T follicular helper cell (primary cell): ENCODE data around the gene RAP2B.
A peak's percentile ranks its signal among the peaks of the same experiment; 100 is the strongest.

Experiments
- DNase-seq: peaks from one replicate; pipeline ENCODE4 v3.0.0-alpha.2; 2020; ENCODE audit warnings: low read depth

RAP2B gene

DNA sequence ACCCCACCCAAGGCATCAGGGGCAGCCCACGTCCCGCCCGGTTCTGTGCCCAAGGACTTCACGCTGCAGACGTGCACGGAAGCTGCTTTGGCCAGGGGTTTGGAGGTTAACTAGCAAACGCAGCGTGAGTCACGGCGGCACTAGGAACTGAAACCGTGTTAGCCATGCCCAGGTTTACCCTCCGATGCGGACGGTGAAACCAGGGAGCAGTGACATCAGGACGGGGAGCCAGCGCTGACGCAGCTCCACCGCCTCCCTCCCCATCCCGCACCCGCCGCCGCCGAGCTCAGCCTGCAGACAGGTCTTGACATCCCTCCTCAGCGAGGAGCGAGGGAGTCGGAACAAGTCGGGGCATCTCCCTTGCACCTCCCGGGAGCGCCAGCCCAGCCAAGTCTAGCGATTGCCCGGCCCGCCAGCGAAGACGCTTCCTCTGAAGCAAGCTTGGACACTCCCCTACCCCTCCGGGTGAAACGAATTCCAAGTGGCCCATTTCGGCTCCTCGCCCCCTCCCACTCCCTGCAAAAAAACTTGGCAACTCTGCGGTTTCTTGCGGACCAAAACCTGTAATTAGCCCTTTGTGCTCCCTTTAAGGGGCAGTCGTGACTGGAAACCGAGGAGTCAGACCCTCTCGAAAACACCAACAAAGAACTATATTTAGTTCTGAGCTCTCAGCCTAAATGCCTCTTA, 1.4 kb upstream of the RAP2B start:
- DNase-seq, result peak; percentile 65

DNA sequence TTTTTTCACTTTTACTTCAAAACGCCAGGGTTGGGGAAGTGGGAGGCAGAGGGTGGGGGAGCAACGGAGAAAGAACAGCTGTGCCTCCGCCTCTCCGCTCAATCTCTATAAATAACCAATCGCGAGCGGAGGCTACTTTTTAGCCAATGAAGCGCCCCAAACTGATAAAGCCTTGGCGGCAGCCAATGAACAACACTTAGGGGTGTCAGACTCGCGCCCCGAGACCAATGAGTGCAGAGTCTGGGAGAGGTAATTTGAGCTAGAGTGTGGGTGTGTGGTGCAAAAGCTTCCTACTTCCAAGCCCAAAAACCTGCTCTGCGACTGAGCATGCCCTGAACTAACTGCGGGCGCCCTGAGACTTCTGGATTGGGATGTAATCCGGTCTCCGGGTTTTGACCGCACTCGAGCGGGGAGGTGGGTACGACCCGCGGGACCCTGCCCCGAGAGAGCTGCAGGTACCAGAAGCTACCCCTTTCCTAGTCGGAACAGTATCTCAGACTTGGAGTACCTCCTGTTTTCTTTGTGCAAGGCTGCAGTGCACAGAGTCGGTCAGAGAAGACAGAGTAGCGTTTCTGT, 800 bp upstream of the RAP2B start:
- peak; percentile 89 for DNase-seq

DNA sequence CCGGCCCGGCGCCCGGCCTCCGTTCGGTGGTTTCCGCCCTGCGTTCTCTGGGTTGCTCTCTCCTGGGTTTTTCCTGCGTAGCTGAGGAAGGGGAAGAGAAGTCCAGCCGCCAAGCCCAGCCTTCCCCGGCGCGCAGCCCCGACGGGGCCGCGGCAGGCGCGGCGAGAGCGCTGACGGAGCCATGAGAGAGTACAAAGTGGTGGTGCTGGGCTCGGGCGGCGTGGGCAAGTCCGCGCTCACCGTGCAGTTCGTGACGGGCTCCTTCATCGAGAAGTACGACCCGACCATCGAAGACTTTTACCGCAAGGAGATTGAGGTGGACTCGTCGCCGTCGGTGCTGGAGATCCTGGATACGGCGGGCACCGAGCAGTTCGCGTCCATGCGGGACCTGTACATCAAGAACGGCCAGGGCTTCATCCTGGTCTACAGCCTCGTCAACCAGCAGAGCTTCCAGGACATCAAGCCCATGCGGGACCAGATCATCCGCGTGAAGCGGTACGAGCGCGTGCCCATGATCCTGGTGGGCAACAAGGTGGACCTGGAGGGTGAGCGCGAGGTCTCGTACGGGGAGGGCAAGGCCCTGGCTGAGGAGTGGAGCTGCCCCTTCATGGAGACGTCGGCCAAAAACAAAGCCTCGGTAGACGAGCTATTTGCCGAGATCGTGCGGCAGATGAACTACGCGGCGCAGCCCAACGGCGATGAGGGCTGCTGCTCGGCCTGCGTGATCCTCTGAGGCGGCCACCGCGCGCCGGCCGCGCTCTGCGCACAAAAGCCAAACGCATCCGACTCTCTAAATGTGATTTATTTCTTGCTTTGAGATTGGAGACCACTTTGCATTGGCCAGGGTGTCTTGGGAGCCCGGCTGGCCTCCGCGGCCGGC, 727 bp downstream of the RAP2B start:
- peak; percentile 17 for DNase-seq

DNA sequence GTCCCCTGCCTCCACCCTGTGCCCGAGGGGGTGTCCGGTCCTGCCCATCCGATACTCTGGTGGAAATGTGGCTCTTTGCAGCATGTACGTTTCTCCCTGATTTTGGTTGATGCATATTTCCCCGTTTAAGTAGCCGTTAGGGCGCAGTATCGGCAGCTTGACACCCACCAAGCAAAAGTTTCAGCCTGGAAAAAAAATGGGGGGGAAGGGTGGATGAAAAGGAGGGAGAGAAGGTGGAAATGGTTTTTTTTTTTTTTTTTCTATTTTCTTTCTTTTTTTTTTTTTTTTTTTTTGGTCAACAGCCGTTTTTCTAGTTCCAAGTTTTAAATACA, 1.3 kb downstream of the RAP2B start:
- DNase-seq, result no peak

DNA sequence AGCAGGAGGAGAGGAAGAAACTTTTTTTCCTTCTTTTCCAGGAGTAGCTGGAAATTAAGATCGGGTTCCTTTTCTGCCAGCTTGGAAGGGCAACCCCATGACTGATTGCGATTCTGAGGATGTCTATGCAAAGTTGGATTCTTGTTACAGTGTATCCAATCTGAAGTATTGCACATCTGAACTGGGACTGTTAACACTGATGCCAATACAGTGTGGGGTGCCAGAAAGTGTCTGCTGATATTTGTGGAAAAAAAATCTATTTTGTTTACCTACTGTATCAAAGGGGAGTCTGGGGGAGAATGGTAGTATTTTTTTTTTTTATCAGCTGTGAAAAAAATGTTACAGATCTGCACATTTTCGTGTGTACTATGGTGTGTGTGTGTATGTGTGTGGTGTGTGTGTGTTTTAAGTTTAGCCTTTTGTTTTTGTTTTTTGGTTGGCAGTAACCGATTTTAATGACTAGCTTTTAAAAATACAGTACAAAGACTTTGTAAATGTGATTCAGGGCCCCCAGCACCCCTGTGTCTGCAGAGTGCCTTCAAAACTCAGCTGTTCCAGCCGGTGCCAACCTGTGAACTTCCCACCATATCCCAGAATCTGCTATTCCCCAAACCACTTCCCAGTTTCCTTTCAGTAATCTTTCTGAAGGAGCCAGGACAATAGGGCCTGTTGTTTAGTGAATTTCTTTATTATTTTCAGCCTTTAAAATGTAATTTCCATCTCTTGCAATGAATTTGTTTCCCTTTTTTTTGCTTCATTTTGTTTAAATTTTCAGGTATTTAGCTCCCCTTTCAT, 1.9 kb downstream of the RAP2B start:
- DNase-seq, result no peak

DNA sequence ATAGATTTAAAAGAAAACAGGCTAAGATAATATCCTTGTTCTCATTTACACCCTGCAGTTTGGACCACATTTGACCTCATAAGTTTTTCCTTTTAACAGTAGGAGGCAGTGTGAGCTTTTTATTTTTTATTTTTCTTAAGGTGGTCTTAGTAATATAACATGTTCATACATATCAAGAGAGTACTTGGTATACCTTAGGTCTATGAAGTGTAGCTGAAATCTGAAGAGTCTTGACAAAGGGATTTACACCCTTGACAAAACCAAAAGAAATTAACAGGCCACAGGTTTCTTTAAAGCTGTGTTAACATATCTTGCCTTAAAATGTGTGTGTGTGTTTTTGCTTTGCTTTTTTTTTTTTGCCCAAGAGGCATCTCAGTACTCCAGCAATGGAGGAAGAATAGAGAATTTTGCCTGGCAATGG, 3.2 kb downstream of the RAP2B start:
- no peak for DNase-seq

DNA sequence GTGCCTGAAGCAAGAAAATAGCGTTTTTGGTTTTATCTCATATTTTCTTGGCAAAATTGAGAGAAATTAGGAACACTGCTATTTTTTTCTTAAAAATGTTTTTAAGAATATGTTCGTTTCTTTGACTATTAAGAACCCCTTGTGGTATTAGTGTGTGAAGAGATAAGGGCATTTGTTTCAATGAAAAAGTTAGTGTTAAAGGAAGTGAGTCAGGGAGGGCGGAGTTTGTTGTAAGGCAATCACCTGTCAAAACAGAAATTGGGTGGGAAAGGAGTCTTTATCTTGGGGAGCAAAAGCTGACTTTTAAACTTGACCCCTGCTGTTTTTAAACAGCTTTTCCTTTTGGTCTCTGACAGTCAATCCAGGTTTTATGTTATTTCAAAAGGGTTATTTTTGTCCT, 4.2 kb downstream of the RAP2B start:
- DNase-seq, result peak; percentile 12

DNA sequence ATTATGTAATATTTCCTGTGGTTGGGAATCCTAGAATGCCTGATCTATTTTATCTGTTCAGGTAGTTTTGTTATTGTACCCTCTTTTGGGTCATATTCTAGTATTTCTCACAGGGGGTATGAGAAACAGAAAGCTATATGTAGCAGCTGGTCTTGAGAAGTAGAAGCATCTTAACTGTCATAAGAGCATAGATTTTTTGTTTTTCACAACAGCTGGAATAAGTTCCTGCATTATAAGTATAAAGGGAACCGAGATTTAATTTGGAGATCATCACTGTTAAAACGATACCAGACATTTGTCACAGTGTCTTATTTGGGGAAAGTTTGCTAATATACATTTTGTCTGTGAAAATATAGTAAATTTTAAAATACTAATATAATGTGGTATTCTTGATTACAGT, 4.8 kb downstream of the RAP2B start:
- DNase-seq, result no peak

DNA sequence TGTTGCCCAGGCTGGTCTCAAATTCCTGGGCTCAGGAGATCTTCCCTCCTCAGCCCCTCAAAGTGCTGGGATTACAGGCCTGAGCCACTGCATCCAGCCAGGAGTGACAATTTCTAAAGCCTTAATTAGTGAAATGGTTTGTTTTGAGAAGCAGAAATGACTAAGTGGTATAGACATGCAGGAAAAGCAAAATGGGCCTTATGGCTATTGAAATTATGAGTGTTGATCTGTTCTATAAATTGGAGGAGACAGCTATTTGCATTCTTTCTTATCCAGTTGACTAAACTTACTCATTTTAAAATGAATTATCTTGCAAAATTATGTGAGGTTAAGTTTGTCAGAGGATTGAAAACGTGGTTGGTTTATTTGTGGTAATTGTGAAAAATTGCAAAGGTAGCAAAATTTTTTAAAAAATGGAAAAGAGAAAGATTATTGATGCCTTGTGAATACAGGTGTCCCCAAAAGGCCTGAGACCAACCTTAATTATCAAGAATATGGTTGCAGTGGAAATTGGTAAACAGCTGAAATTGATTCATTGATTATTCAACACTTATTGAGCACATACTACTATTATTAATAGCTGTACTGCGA, 7.9 kb downstream of the RAP2B start:
- no peak for DNase-seq

DNA sequence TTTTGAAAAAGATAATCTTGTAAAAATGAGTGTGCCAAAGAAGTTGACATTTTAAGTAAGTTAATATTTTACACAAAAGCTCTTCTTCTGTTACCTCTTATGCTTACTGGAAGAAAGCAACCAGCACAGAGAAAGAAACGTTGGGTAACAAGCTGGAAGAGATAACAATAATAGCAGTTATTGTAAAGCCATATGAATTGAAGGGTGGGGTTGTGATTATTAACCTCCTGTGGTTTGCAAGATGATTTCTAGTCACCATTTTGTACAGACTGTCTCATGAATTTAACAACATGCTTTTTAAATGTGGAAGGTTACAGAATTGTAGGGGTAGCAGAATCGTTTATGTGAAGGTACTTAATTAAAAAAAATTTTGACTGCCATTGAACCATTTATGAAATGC, 9.2 kb downstream of the RAP2B start:
- no peak for DNase-seq

DNA sequence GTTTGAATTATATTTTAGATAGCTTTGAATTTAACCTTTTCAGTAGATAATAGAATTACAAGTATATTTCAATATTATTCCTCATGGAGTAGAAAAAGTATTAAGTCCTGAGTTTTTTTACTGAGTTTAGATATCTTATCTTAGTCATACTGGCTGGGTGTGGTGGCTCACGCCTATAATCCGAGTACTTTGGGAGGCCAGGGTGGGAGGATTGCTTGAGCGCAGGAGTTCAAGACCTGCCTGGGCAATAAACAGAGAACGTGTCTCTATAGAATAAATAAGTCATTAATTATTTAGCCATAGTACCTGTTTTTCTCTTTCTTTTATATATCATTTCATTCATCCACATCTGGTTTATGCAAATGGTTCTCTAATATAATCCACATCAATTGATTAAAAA, 9.9 kb downstream of the RAP2B start:
- DNase-seq, result no peak

DNA sequence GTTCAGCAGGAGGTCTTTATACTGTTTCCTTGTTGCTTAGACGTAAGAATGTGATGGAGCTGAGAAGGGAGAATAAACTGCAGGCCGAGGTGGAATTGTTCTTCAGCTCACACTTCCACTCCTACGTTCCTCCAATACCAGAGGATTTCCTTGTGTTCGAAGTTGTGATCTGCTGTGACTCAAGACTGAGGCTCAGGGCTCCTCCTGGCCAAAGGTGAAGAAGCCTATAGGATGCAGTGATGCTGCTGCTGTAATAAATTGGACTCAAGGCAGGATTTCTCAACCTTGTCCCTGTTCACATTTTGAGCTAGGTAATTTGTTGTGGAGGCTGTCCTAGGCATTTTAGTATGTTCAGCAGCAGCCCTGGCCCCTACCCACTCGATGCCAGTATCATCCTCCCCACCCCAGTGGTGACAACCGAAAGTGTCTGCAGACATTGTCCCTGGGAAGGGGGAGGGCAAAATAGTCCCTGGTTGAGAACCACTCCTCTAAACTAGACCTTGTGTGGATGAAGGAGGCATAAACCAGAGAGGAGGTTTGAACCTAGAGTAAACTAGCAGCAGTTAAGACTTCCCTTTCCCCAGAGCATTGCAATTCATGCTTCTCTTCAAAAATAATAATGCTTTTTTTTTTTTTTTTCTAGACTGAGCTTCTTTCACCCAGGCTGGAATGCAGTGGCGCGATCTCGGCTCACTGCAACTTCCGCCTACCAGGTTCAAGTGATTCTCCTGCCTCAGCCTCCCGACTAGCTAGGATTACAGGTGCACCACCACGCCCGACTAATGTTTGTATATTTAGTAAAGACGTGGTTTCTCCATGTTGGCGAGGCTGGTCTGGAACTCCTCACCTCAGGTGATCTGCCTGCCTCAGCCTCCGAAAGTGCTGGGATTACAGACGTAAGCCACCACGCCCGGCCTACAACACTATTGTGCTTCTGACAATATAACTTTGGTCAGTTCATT, 11.1 kb downstream of the RAP2B start:
- DNase-seq, result no peak

DNA sequence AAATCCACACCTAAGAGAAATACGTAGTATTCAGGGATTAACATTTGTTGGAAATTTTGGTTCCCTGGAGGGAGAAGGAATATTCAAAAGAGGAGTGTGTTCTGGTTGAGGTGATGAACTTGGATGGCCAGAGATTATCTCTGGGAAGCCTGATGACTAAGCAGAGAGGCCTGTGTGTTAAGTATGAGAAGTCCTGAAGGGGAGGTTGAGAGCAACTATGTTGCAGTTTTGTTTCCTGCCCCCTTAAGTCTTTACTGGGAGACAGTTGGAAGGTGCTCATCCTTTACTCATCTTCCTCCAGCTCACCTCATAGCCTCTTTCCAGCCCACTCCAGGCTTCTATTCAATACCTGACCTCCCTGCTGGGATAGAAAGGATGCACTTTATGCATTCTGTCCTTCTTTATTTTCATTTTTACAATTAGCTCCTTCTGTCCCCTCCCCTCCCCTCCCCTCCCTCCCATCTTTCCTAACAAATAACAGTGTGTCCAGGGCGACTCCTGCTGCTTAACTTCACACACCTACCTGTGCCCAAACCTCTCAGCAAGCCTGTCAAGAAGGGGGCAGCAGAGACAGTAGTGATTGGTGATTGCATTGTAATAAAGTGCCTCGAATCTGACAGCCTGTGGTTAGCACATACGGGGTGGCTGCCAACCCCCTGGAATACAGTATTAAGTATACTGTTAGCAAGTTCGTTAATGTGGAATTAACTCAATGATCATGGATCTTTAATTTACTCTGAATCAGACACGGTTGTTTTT, 11.9 kb downstream of the RAP2B start:
- DNase-seq, result no peak

DNA sequence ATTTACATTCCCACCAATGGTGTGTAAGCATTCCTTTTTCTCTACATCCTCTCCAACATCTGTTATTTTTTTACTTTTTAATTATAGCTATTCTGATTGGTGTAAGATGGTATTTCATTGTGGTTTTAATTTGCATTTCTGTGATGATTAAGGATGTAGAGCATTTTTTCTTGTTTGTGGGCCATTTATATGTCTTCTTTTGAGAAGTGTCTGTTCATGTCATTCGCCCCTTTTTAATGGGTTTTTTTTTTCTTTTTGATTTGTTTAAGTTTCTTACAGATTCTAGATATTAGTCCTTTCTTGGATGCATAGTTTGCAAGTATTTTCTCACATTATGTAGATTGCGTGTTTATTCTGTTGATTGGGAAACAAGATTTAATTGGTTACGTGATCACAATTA, 14.2 kb downstream of the RAP2B start:
- DNase-seq, result no peak

DNA sequence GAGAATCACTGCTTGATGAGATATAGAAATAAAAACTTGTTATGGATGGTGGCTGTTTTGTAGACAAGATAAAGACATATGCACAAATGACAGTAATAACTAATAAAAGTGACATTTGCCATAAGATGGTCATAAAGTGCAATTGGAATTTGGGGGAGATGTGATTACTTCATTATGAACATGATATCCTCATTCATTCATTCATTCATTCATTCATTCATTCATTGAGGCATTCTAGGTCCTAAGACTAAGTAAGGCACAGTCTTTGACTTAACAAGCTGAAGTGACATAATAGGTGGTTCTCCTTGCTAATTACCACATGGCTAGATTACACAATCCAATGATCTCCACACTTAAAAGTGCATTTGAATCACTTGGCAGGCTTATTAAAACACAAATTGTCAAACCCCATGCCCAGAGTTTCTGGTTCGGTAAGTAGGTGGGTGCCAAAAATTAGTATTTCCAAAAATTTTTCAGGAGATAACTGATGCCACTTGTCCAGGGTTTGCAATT, 18.9 kb downstream of the RAP2B start:
- DNase-seq, result no peak

DNA sequence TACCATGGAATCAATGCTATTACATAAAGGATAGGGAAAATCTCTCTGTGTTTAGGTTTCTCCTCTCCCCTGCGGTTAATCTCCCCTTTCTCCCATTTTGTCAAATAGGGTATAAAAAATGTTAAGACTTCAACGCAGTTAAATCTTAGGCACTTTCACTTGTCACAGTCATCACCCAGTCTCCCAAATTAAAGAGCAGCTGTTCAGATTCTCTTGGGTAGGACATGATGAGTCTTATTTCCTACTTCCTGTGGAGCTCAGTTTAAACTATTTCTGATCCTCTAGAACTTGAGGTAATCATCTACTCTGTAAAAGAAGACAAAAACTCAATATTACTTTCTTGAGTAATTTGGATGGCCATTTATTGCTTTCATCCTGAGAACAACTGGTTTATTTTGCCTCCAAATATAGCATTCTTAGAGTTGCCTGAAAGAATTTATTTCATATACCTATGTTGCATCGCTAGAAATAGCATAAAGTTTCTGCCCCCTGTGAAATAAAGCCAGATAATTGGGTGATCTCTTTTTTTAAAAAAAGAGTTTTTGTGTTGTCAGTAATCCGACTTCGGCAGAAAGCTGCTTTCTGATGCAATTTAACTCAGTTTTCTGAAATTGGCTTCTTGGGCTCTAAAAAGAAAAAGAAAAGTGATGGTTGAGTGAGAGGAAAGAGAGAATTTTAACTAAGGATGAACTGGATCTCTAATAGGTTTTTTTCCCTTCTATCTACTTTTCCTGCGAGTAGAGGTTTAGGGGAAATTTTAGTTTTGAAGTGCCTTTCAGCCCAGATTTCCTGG, 20.7 kb downstream of the RAP2B start:
- DNase-seq, result no peak

DNA sequence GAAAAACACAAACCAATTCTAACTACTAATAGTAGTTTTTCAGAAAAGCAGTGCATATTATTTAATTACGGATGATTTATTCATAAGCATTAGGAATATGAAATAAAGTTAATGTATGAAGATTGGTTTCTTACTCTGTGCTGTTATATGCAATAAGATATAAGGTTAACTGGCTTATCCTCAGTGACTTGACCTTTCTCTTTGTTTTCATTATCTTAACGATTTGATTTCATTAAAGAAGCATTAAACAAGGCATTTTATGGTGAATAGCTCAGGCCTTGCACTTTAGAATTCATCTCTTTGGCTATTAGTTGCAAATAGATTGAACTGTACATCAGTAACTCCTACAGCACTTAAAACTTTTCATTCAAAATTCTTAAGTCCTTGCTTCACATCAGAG, 28.9 kb downstream of the RAP2B start:
- DNase-seq, result no peak

DNA sequence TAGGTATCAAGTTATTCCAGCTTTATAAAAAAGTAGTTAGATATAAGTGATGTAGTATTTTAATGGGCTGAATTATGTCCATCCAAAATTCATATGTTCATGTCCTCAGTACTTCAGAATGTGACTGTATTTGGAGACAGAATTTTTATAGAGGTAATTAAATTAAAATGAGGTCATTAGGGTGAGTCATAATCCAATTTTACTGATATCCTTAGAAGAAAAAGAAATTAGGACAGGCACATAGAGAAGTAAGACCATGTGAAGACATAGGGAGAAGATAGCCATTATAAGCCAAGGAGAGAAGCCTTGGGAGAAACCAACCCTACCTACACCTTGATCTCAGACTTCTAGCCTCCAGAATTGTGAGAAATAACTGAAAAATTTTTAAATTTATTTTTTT, 30.3 kb downstream of the RAP2B start:
- no peak for DNase-seq
